Natural killer cell (primary cell): ENCODE results near the gene KRT82. TPM values are rescaled to one million over a fixed set of nuclear protein-coding genes. Genes with fewer than 3 reads are reported as not detected.

ENCODE experiments used
- ATAC-seq, 3 donors: fragments of 150-1000 bp in 2 of 3; fragments of 200-7000 bp in 1 of 3; cut with Tn5 transposase; 1 replicate in 1 of 3; 2 replicates in 2 of 3; pipeline ENCODE4 v1.10.0; 2021; ENCODE audit warnings: mild to moderate bottlenecking in 2 of 3, moderate library complexity in 2 of 3
- DNase-seq, 2 donors: peaks; one replicate each; pipeline versions ENCODE4 v3.0.0 to v3.0.0-alpha.2; 2013 to 2021; ENCODE audit warnings: mixed read lengths in 1 of 2
- H3K27ac ChIP-seq: one replicate; pipeline ENCODE4 v1.5.1; 2013; ENCODE audit warnings: mild to moderate bottlenecking, low read length
- H3K27me3 ChIP-seq: one replicate; pipeline ENCODE4 v1.6.1; 2013; ENCODE audit warnings: low read length; ENCODE audit not compliant: control insufficient read depth, insufficient read depth
- H3K36me3 ChIP-seq: one replicate; pipeline ENCODE4 v1.6.1; 2013; ENCODE audit warnings: low read length; ENCODE audit not compliant: control insufficient read depth, insufficient read depth
- H3K4me1 ChIP-seq: one replicate; pipeline ENCODE4 v1.6.1; 2013; ENCODE audit warnings: low read length; ENCODE audit not compliant: control insufficient read depth, insufficient read depth
- H3K4me3 ChIP-seq: one replicate; pipeline ENCODE4 v1.5.1; 2013; ENCODE audit warnings: low read length
- H3K9me3 ChIP-seq: one replicate; pipeline ENCODE4 v1.6.1; 2013; ENCODE audit warnings: low read length; ENCODE audit not compliant: control insufficient read depth, insufficient read depth
- H3K27ac Mint-ChIP-seq, 2 donors: one replicate each; pipeline ENCODE4 v1.8.0; 2022; ENCODE audit warnings: mild to moderate bottlenecking in 2 of 2, mixed read lengths in 2 of 2, moderate library complexity in 1 of 2
- H3K27me3 Mint-ChIP-seq, 2 donors: one replicate each; pipeline ENCODE4 v1.8.0; 2022; ENCODE audit warnings: low read depth in 2 of 2, mixed read lengths in 2 of 2
- H3K36me3 Mint-ChIP-seq: one replicate; pipeline ENCODE4 v1.8.0; 2022; ENCODE audit warnings: mixed read lengths
- H3K4me1 Mint-ChIP-seq, 2 donors: one replicate each; pipeline ENCODE4 v1.8.0; 2022; ENCODE audit warnings: mixed read lengths in 2 of 2
- H3K4me3 Mint-ChIP-seq: one replicate; pipeline ENCODE4 v1.8.0; 2022; ENCODE audit warnings: mild to moderate bottlenecking, moderate library complexity, mixed read lengths
- H3K9me3 Mint-ChIP-seq, 2 donors: one replicate each; pipeline ENCODE4 v1.8.0; 2022; ENCODE audit warnings: mixed read lengths in 2 of 2
- CTCF ChIP-seq: fragments of 200-600 bp; IDR thresholded peaks from one replicate; pipeline ENCODE4 v1.8.0; 2022; ENCODE audit warnings: antibody characterized with exemption
- WGBS: methylation state at CpG from one replicate; pipeline ENCODE4 v1.1.7; 2013; ENCODE audit warnings: missing lambda C conversion rate; ENCODE audit not compliant: insufficient coverage; 5-methylcytosine and 5-hydroxymethylcytosine counted together
- intact Hi-C: fragments of 100-400 bp; cut with micrococcal nuclease; formaldehyde crosslinking; loops from one replicate; pipeline ENCODE4 v1.14.2; 2022
- total RNA-seq, 4 donors: library from RNA; stranded (reverse); fragments of 120-200 nt in 1 of 4; gene quantifications; one replicate each; pipeline versions ENCODE4 v1.2.3 to v1.2.4, GENCODE V29; 2013 to 2022

The KRT82 gene
- total RNA-seq, 3 donors from 2014 or later (not counting 1 experiment from before 2014, with no cell fraction given): not detected

DNA sequence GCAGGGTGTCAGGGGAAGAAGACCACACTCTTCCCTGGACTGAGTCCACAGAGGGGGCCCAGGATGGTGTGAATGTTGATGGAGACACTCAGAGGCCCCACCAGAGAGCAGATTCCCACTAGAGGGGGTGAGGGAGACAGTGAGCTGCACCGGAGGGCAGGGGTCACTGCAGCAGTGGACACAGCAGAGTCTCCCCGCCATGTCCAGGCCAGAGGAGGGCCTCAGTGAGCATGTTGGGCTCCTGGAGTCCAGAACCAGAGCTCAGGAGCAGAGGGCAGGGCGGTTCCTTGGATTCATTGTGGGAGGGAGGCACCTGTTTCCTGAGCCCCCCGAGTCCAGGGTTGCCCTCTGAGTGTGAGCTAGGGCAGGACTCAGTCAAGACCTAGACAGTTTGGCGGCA, 1.8 kb upstream of the KRT82 start:
- no peaks in the 10 kb centered on the region for H3K27me3 ChIP-seq
- Mint-ChIP-seq H3K4me1 (peaks cover 0 to 2% of the 10 kb centered on the region in 2 donors), H3K27me3 (peaks cover 6 to 13% of the 10 kb centered on the region in 2 donors), H3K27ac (no peak overlapping the region), H3K4me3 (no peak overlapping the region), H3K9me3 (no peaks in the 10 kb centered on the region), H3K36me3 (no peaks in the 10 kb centered on the region)
- no peak overlapping the region for H3K27ac ChIP-seq
- H3K9me3 ChIP-seq: no peaks in the 10 kb centered on the region
- no peaks in the 10 kb centered on the region for H3K4me1 ChIP-seq
- intact Hi-C loops: no loop called here
- H3K4me3 ChIP-seq: no peak overlapping the region
- ATAC-seq (no peak), DNase-seq (no peak)
- 83% methylated on average over 5 of the region's 5 CpGs for WGBS
- TF ChIP-seq CTCF: no peak
- no peaks in the 10 kb centered on the region for H3K36me3 ChIP-seq

DNA sequence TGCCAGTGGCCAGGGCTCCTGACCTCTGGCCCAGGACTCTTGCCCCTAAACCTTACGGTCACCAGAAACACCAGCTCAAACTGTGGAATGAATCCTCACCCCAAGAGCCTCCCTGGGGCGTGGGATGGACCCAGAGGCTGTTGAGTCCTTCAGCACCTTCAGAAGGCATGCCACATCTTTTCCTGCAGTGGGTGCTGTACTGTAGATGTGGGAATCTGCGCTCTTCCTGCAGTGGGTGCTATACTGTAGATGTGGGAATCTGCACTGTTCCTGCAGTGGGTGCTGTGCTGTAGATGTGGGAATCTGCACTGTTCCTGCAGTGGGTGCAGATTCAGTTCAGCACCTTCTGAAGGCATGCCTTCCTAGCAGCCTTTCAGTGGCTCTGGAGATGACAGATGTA, 1.2 kb downstream of the KRT82 start:
- Histone ChIP-seq H3K9me3 (no peaks in the 10 kb centered on the region), H3K36me3 (no peaks in the 10 kb centered on the region), H3K27ac (no peak overlapping the region), H3K4me1 (no peaks in the 10 kb centered on the region), H3K27me3 (no peaks in the 10 kb centered on the region), H3K4me3 (no peak overlapping the region)
- WGBS: 80% methylated on average over 3 of the region's 3 CpGs
- no peaks in the 10 kb centered on the region for H3K36me3 Mint-ChIP-seq
- H3K4me3 Mint-ChIP-seq: no peak overlapping the region
- peaks cover 0 to 6% of the 10 kb centered on the region in 2 donors for H3K4me1 Mint-ChIP-seq
- no peak overlapping the region for H3K27ac Mint-ChIP-seq
- peaks cover 14 to 16% of the 10 kb centered on the region in 2 donors for H3K27me3 Mint-ChIP-seq
- ATAC-seq (no peak), DNase-seq (no peak)
- intact Hi-C loops: no loop called here
- H3K9me3 Mint-ChIP-seq: no peaks in the 10 kb centered on the region
- TF ChIP-seq CTCF: no peak

DNA sequence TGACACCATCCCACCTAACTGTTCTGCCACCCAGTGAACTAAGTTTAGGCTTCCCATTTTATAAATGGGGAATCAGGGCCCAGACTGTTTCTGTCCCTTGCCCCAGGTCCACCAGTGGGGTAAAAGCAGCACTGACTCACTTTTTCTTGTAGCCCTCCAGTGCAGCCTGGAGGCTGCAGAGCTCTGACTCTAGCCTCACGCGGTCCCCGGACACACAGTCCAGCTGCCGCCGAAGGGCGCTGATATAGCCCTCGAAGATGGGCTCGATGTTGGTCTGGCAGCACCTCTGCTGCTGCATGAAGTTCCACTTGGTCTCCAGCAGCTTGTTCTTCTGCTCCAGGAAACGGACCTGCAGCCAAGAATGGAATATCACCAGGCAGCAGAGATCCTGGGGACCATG, 2.6 kb downstream of the KRT82 start:
- Mint-ChIP-seq H3K9me3 (no peaks in the 10 kb centered on the region), H3K4me3 (no peak overlapping the region), H3K4me1 (peaks cover 0 to 6% of the 10 kb centered on the region in 2 donors), H3K36me3 (no peaks in the 10 kb centered on the region), H3K27me3 (peaks cover 13 to 21% of the 10 kb centered on the region in 2 donors), H3K27ac (no peak overlapping the region)
- no peak for DNase-seq
- Histone ChIP-seq H3K4me1 (no peaks in the 10 kb centered on the region), H3K9me3 (no peaks in the 10 kb centered on the region), H3K27ac (no peak overlapping the region), H3K36me3 (no peaks in the 10 kb centered on the region), H3K27me3 (no peaks in the 10 kb centered on the region), H3K4me3 (no peak overlapping the region)
- 92% methylated on average over 9 of the region's 9 CpGs for WGBS
- intact Hi-C loops: no loop called here
- TF ChIP-seq CTCF: no peak
- no peak for ATAC-seq

- Histone ChIP-seq H3K27me3 (no peaks in the 10 kb centered on the region), H3K36me3 (no peaks in the 10 kb centered on the region), H3K4me1 (no peaks in the 10 kb centered on the region), H3K27ac (no peak overlapping the region), H3K4me3 (no peak overlapping the region), H3K9me3 (no peaks in the 10 kb centered on the region)
- peaks cover 0 to 6% of the 10 kb centered on the region in 2 donors for H3K4me1 Mint-ChIP-seq
- TF ChIP-seq CTCF: no peak
- no peaks in the 10 kb centered on the region for H3K36me3 Mint-ChIP-seq
- intact Hi-C loops: no loop called here
- H3K27me3 Mint-ChIP-seq: peaks cover 9 to 18% of the 10 kb centered on the region in 2 donors
- DNase-seq (no peak), ATAC-seq (no peak)
- H3K9me3 Mint-ChIP-seq: no peaks in the 10 kb centered on the region
- no peak overlapping the region for H3K4me3 Mint-ChIP-seq
- WGBS: 72% methylated on average over 3 of the region's 3 CpGs
- no peak overlapping the region for H3K27ac Mint-ChIP-seq
Measured at GRCh38 chr12:52402873-52403540, 3.1 kb downstream of the KRT82 start.
